SU-DHL-6 (cell line): ENCODE data around the gene ABTB2.

Source experiments
- H2AFZ ChIP-seq: fragments of 200-600 bp; sonication (generic); 2 replicates; pipeline ENCODE4 v1.6.1; 2014; ENCODE audit warnings: low read depth, mild to moderate bottlenecking, moderate library complexity, mixed read lengths, antibody characterized with exemption, low read length; ENCODE audit not compliant: severe bottlenecking
- H3F3A ChIP-seq: fragments of 200-600 bp; shearing (Covaris generic); 2 replicates; pipeline ENCODE4 v1.6.0; 2016; ENCODE audit warnings: antibody characterized with exemption, mild to moderate bottlenecking; ENCODE audit not compliant: insufficient read depth
- H3K27ac ChIP-seq: fragments of 200-600 bp; sonication (generic); 2 replicates; pipeline ENCODE4 v1.5.1; 2016; ENCODE audit warnings: low read depth, mild to moderate bottlenecking, low read length, moderate library complexity, mixed read lengths
- H3K27me3 ChIP-seq: fragments of 200-600 bp; sonication (generic), shearing (Covaris generic); 2 replicates; pipeline ENCODE4 v1.6.0; 2014; ENCODE audit warnings: mild to moderate bottlenecking, low read length
- H3K36me3 ChIP-seq: fragments of 200-600 bp; sonication (generic); 2 replicates; pipeline ENCODE4 v1.6.1; 2014; ENCODE audit warnings: mild to moderate bottlenecking, low read length, mixed read lengths
- H3K4me2 ChIP-seq: fragments of 300-600, 200-600 bp; shearing (Covaris generic), sonication (generic); 2 replicates; pipeline ENCODE4 v1.6.0; 2014; ENCODE audit warnings: low read length, low read depth, mild to moderate bottlenecking; ENCODE audit not compliant: poor library complexity, severe bottlenecking
- H3K4me3 ChIP-seq: fragments of 200-600 bp; sonication (generic); 2 replicates; pipeline ENCODE4 v1.5.1; 2014; ENCODE audit warnings: antibody characterized with exemption, low read length, mild to moderate bottlenecking, mixed read lengths; ENCODE audit not compliant: insufficient read depth, poor library complexity, severe bottlenecking
- H3K79me2 ChIP-seq: fragments of 200-600 bp; sonication (generic); 2 replicates; pipeline ENCODE4 v1.6.1; 2014; ENCODE audit warnings: mild to moderate bottlenecking, low read length, moderate library complexity; ENCODE audit not compliant: insufficient read depth
- H3K9ac ChIP-seq: fragments of 200-600 bp; sonication (generic); 2 replicates; pipeline ENCODE4 v1.7.0; 2014; ENCODE audit warnings: mild to moderate bottlenecking, low read length
- H3K9me2 ChIP-seq: fragments of 200-600 bp; sonication (generic); replicated peaks from 2 replicates; pipeline ENCODE4 v1.6.1; 2014; ENCODE audit warnings: low read length; ENCODE audit not compliant: insufficient read depth
- H3K9me3 ChIP-seq: fragments of 200-600 bp; sonication (generic); 2 replicates; pipeline ENCODE4 v1.6.1; 2014; ENCODE audit warnings: low read length, mixed read lengths; ENCODE audit not compliant: insufficient read depth
- H4K20me1 ChIP-seq: fragments of 200-600 bp; sonication (generic); 2 replicates; pipeline ENCODE4 v1.6.1; 2014; ENCODE audit warnings: low read depth, mild to moderate bottlenecking, antibody characterized with exemption, low read length, moderate library complexity, mixed read lengths
- CTCF ChIP-seq: fragments of 200-600 bp; sonication (generic); IDR thresholded peaks from one replicate; pipeline ENCODE4 v1.5.1; 2017; ENCODE audit warnings: antibody characterized with exemption, mild to moderate bottlenecking, low read length, moderate library complexity; ENCODE audit not compliant: insufficient read depth, poor library complexity, severe bottlenecking
- EZH2phosphoT487 ChIP-seq: fragments of 200-600 bp; sonication (generic), shearing (Covaris generic); conservative IDR thresholded peaks from 2 replicates; pipeline ENCODE4 v1.6.1; 2018; ENCODE audit warnings: mild to moderate bottlenecking, antibody characterized with exemption, low read length, moderate library complexity, mixed read lengths

The ABTB2 gene

GRCh38 chr11:34323601-34324000 is 34.2 kb downstream of the ABTB2 start:
- Histone ChIP-seq H3K4me3 (no peak overlapping the region), H3K79me2 (no peaks in the 10 kb centered on the region), H3K4me2 (no peak overlapping the region), H3K36me3 (no peaks in the 10 kb centered on the region), H3K9ac (no peak overlapping the region), H3K9me3 (no peaks in the 10 kb centered on the region), H4K20me1 (no peaks in the 10 kb centered on the region), H3K27me3 (no peaks in the 10 kb centered on the region), H2AFZ (no peak overlapping the region), H3F3A (no peaks in the 10 kb centered on the region), H3K9me2 (no peaks in the 10 kb centered on the region), H3K27ac (no peak overlapping the region)
- no peak for TF ChIP-seq EZH2phosphoT487
- TF ChIP-seq CTCF, result no peak

- TF ChIP-seq CTCF, result no peak
- TF ChIP-seq EZH2phosphoT487, result no peak
- Histone ChIP-seq H3K9ac (no peak overlapping the region), H3K27ac (no peak overlapping the region), H3K27me3 (no peaks in the 10 kb centered on the region), H3K4me3 (no peak overlapping the region), H3K9me2 (no peaks in the 10 kb centered on the region), H3F3A (no peaks in the 10 kb centered on the region), H3K36me3 (no peaks in the 10 kb centered on the region), H3K9me3 (no peaks in the 10 kb centered on the region), H2AFZ (no peak overlapping the region), H3K4me2 (no peak overlapping the region), H3K79me2 (no peaks in the 10 kb centered on the region), H4K20me1 (no peaks in the 10 kb centered on the region)
Observed at GRCh38 chr11:34318111-34319037, 39.4 kb downstream of the ABTB2 start.

- H2AFZ ChIP-seq, result no peak overlapping the region
- H3K36me3 ChIP-seq, result no peaks in the 10 kb centered on the region
- no peaks in the 10 kb centered on the region for H4K20me1 ChIP-seq
- H3F3A ChIP-seq, result no peaks in the 10 kb centered on the region
- H3K9ac ChIP-seq, result no peak overlapping the region
- no peak overlapping the region for H3K4me2 ChIP-seq
- no peak overlapping the region for H3K27ac ChIP-seq
- H3K79me2 ChIP-seq, result no peaks in the 10 kb centered on the region
- H3K9me2 ChIP-seq, result no peaks in the 10 kb centered on the region
- no peak overlapping the region for H3K4me3 ChIP-seq
- H3K9me3 ChIP-seq, result no peaks in the 10 kb centered on the region
- TF ChIP-seq EZH2phosphoT487, result no peak
- H3K27me3 ChIP-seq, result no peaks in the 10 kb centered on the region
Observed at GRCh38 chr11:34317666-34318065, 40.1 kb downstream of the ABTB2 start.

GRCh38 chr11:34317036-34317360 is 40.8 kb downstream of the ABTB2 start:
- no peak overlapping the region for H3K27ac ChIP-seq
- no peaks in the 10 kb centered on the region for H3K79me2 ChIP-seq
- no peaks in the 10 kb centered on the region for H3F3A ChIP-seq
- H3K36me3 ChIP-seq, result no peaks in the 10 kb centered on the region
- no peak for TF ChIP-seq CTCF
- H3K4me3 ChIP-seq, result no peak overlapping the region
- no peaks in the 10 kb centered on the region for H4K20me1 ChIP-seq
- no peaks in the 10 kb centered on the region for H3K9me2 ChIP-seq
- H3K9me3 ChIP-seq, result no peaks in the 10 kb centered on the region
- no peak overlapping the region for H2AFZ ChIP-seq
- no peak overlapping the region for H3K4me2 ChIP-seq
- no peaks in the 10 kb centered on the region for H3K27me3 ChIP-seq
- H3K9ac ChIP-seq, result no peak overlapping the region
